ENCODE data around the gene TBC1D8B. TPM values are rescaled to one million over a fixed set of nuclear protein-coding genes. Genes with fewer than 3 reads are reported as not detected.

The TBC1D8B gene
- total and polyA plus RNA-seq, 9 of the 15 experiments (the other 6 are each of a cell fraction or from before 2014, with no cell fraction given), result 0.04 to 0.36 (median 0.10) TPM; not detected in 1

DNA sequence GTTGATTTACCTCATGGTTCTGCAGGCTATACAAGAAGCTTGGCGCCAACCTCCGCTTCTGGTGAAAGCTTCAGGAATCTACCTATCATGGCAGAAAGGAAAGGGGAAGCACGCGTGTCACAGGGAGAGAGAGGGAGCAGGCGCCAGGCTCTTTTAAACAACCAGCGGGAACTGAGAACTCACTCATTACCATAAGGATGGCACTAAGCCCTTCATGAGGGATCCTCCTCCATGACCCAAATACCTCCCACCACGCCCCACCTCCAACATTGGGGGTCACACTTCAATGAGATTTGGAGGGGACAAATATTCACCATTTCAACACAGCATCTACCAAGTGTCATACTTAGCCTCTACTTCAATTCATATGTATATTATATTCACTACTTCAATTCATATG lies 18.8 kb upstream of the TBC1D8B start:
- DNase-seq (ENCODE audit: extremely low read depth in 1 of 4, low spot score in 3 of 4), result no peak
- ChIA-PET CTCF (ENCODE audit: low intra/inter-chr PET ratio) (no interaction called here), POLR2A (no interaction called here)
- WGBS (ENCODE audit: insufficient coverage, low coverage, missing lambda C conversion rate), result 0% methylated on average over 7 of the region's 7 CpGs
- ATAC-seq, result no peak
- H3K9me3 ChIP-seq (replicated peaks; ENCODE audit: control insufficient read depth, insufficient read depth, low read depth, low read length), result no peaks in the 10 kb centered on the region
- H3K9me1 ChIP-seq (ENCODE audit: control insufficient read depth, insufficient read depth, low read length), result no peaks in the 10 kb centered on the region
- in situ Hi-C loops (cut with MboI) (no loop called here), intact Hi-C loops (cut with micrococcal nuclease) (no loop called here)
- H3K4me2 ChIP-seq (ENCODE audit: insufficient read depth, low read length), result no peak overlapping the region
- FAIRE-seq, result no peak
- H3K4me3 ChIP-seq, result no peak overlapping the region
- no peaks in the 10 kb centered on the region for H3K36me3 ChIP-seq (ENCODE audit: control insufficient read depth, insufficient read depth, low read length)
- H3K79me2 ChIP-seq (ENCODE audit: control insufficient read depth, insufficient read depth, low read length), result no peaks in the 10 kb centered on the region
- H3K27ac ChIP-seq (ENCODE audit: extremely low read depth, low read depth, low read length), result no peak overlapping the region
- no peaks in the 10 kb centered on the region for H3K27me3 ChIP-seq (ENCODE audit: control insufficient read depth in 2 of 2, insufficient read depth in 2 of 2, low read length in 2 of 2)
- H2AFZ ChIP-seq (ENCODE audit: low read depth, low read length), result no peak overlapping the region
- H3K4me1 ChIP-seq (replicated peaks in 1 of 2; ENCODE audit: control insufficient read depth in 2 of 2, insufficient read depth in 2 of 2, low read length in 2 of 2), result no peaks in the 10 kb centered on the region
- H4K20me1 ChIP-seq (replicated peaks; ENCODE audit: control insufficient read depth, insufficient read depth, low read length), result no peaks in the 10 kb centered on the region
- no peak overlapping the region for H3K9ac ChIP-seq (ENCODE audit: insufficient read depth in 1 of 2, low read depth in 2 of 2, low read length in 2 of 2)
- no TSS peak for BruUV-seq (replicated peaks)
- TF ChIP-seq, protein P1, sequence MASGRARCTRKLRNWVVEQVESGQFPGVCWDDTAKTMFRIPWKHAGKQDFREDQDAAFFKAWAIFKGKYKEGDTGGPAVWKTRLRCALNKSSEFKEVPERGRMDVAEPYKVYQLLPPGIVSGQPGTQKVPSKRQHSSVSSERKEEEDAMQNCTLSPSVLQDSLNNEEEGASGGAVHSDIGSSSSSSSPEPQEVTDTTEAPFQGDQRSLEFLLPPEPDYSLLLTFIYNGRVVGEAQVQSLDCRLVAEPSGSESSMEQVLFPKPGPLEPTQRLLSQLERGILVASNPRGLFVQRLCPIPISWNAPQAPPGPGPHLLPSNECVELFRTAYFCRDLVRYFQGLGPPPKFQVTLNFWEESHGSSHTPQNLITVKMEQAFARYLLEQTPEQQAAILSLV (tag; IDR thresholded peaks at IDR 0.05), result no peak
- TF ChIP-seq OTX1 (CRISPR knock-in tag; IDR thresholded peaks at IDR 0.05), result no peak
- TF ChIP-seq, protein P2, sequence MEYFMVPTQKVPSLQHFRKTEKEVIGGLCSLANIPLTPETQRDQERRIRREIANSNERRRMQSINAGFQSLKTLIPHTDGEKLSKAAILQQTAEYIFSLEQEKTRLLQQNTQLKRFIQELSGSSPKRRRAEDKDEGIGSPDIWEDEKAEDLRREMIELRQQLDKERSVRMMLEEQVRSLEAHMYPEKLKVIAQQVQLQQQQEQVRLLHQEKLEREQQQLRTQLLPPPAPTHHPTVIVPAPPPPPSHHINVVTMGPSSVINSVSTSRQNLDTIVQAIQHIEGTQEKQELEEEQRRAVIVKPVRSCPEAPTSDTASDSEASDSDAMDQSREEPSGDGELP (CRISPR knock-in tag; IDR thresholded peaks at IDR 0.05; ENCODE audit: borderline replicate concordance), result no peak
- TF ChIP-seq MTF1 (CRISPR knock-in tag; IDR thresholded peaks at IDR 0.05; ENCODE audit: borderline replicate concordance), result no peak
- TF ChIP-seq TBP (optimal IDR thresholded peaks at IDR 0.05; ENCODE audit: low read depth, low read length), result no peak
- no peak for TF ChIP-seq CEBPB (tag; IDR thresholded peaks at IDR 0.05)
- TF ChIP-seq, protein P3, sequence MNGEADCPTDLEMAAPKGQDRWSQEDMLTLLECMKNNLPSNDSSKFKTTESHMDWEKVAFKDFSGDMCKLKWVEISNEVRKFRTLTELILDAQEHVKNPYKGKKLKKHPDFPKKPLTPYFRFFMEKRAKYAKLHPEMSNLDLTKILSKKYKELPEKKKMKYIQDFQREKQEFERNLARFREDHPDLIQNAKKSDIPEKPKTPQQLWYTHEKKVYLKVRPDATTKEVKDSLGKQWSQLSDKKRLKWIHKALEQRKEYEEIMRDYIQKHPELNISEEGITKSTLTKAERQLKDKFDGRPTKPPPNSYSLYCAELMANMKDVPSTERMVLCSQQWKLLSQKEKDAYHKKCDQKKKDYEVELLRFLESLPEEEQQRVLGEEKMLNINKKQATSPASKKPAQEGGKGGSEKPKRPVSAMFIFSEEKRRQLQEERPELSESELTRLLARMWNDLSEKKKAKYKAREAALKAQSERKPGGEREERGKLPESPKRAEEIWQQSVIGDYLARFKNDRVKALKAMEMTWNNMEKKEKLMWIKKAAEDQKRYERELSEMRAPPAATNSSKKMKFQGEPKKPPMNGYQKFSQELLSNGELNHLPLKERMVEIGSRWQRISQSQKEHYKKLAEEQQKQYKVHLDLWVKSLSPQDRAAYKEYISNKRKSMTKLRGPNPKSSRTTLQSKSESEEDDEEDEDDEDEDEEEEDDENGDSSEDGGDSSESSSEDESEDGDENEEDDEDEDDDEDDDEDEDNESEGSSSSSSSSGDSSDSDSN (IDR thresholded peaks at IDR 0.05; ENCODE audit: borderline replicate concordance in 1 of 2, low read depth in 2 of 2, low read length in 2 of 2), result no peak
- no peak for TF ChIP-seq TRIM24 (IDR thresholded peaks at IDR 0.05)
- TF ChIP-seq, protein P4, sequence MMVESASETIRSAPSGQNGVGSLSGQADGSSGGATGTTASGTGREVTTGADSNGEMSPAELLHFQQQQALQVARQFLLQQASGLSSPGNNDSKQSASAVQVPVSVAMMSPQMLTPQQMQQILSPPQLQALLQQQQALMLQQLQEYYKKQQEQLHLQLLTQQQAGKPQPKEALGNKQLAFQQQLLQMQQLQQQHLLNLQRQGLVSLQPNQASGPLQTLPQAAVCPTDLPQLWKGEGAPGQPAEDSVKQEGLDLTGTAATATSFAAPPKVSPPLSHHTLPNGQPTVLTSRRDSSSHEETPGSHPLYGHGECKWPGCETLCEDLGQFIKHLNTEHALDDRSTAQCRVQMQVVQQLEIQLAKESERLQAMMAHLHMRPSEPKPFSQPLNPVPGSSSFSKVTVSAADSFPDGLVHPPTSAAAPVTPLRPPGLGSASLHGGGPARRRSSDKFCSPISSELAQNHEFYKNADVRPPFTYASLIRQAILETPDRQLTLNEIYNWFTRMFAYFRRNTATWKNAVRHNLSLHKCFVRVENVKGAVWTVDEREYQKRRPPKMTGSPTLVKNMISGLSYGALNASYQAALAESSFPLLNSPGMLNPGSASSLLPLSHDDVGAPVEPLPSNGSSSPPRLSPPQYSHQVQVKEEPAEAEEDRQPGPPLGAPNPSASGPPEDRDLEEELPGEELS (CRISPR knock-in tag; IDR thresholded peaks at IDR 0.05; ENCODE audit: borderline replicate concordance), result no peak
- no peak for TF ChIP-seq RCOR1 (IDR thresholded peaks at IDR 0.05; ENCODE audit: borderline replicate concordance in 1 of 2, low read depth in 2 of 2, low read length in 2 of 2)
- TF ChIP-seq ESRRA (IDR thresholded peaks at IDR 0.05; ENCODE audit: borderline replicate concordance, low read depth), result no peak
- no peak for TF ChIP-seq PHB (CRISPR knock-in tag; IDR thresholded peaks at IDR 0.05)
- TF ChIP-seq RBM22 (IDR thresholded peaks at IDR 0.05; ENCODE audit: low read depth, low read length, poor library complexity, severe bottlenecking), result no peak
- no peak for TF ChIP-seq BRD9 (IDR thresholded peaks at IDR 0.05; ENCODE audit: low read depth, partially characterized antibody)
- TF ChIP-seq, protein P5, sequence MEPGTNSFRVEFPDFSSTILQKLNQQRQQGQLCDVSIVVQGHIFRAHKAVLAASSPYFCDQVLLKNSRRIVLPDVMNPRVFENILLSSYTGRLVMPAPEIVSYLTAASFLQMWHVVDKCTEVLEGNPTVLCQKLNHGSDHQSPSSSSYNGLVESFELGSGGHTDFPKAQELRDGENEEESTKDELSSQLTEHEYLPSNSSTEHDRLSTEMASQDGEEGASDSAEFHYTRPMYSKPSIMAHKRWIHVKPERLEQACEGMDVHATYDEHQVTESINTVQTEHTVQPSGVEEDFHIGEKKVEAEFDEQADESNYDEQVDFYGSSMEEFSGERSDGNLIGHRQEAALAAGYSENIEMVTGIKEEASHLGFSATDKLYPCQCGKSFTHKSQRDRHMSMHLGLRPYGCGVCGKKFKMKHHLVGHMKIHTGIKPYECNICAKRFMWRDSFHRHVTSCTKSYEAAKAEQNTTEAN (CRISPR knock-in tag; IDR thresholded peaks at IDR 0.05), result no peak
